Skeletal muscle tissue (tissue), 4 donors: Measurements from ENCODE around the gene DLG2. TPM values are rescaled to one million over a fixed set of nuclear protein-coding genes. Genes with fewer than 3 reads are reported as not detected.
A peak's percentile ranks its signal among the peaks of the same experiment; 100 is the strongest.

Experiments
- H3K27ac ChIP-seq: one replicate; pipeline ENCODE4 v1.7.0; 2013; ENCODE audit warnings: mild to moderate bottlenecking, low read depth, low read length, inconsistent platforms
- H3K27me3 ChIP-seq, 3 donors: one replicate each; pipeline ENCODE4 v1.7.0; 2013; ENCODE audit warnings: low read length in 3 of 3; ENCODE audit not compliant: control insufficient read depth in 3 of 3, insufficient read depth in 3 of 3
- H3K36me3 ChIP-seq, 3 donors: one replicate each; pipeline ENCODE4 v1.7.0; 2013; ENCODE audit warnings: low read length in 3 of 3; ENCODE audit not compliant: control insufficient read depth in 3 of 3, insufficient read depth in 3 of 3
- H3K4me1 ChIP-seq, 3 donors: one replicate each; pipeline ENCODE4 v1.7.0; 2013; ENCODE audit warnings: low read length in 3 of 3, mild to moderate bottlenecking in 3 of 3; ENCODE audit not compliant: control insufficient read depth in 3 of 3, insufficient read depth in 3 of 3
- H3K4me3 ChIP-seq, 3 donors: one replicate each; pipeline ENCODE4 v1.7.0; 2013; ENCODE audit warnings: low read length in 3 of 3
- H3K9ac ChIP-seq, 3 donors: one replicate each; pipeline ENCODE4 v1.7.0; 2013; ENCODE audit warnings: low read length in 3 of 3, mild to moderate bottlenecking in 3 of 3, moderate library complexity in 2 of 3, low read depth in 1 of 3
- H3K9me3 ChIP-seq, 3 donors: one replicate each; pipeline ENCODE4 v1.7.0; 2013; ENCODE audit warnings: low read length in 3 of 3; ENCODE audit not compliant: control insufficient read depth in 3 of 3
- total RNA-seq: library from RNA; depleted of rRNA; stranded (reverse); fragments of >200 nt; gene quantifications from one replicate; pipeline ENCODE4 v1.2.3, GENCODE V29; 2014
- donor health status: Osteomylitis.

DLG2 gene
- total RNA-seq, 1 donor from 2014 or later, result 18.3 TPM

GRCh38 chr11:84455691-84456090 is 1171.5 kb downstream of the DLG2 start:
- H3K9ac ChIP-seq, result no peak overlapping the region
- no peaks in the 10 kb centered on the region for H3K9me3 ChIP-seq
- H3K27me3 ChIP-seq, result no peaks in the 10 kb centered on the region
- no peaks in the 10 kb centered on the region for H3K36me3 ChIP-seq
- no peak overlapping the region for H3K4me3 ChIP-seq
- H3K4me1 ChIP-seq, result no peaks in the 10 kb centered on the region
- H3K27ac ChIP-seq, result no peak overlapping the region

- no peaks in the 10 kb centered on the region for H3K4me1 ChIP-seq
- H3K27ac ChIP-seq, result no peak overlapping the region
- no peak overlapping the region for H3K4me3 ChIP-seq
- H3K9me3 ChIP-seq, result no peaks in the 10 kb centered on the region
- H3K9ac ChIP-seq, result no peak overlapping the region
- H3K27me3 ChIP-seq, result no peaks in the 10 kb centered on the region
- no peaks in the 10 kb centered on the region for H3K36me3 ChIP-seq
Observed at GRCh38 chr11:84452211-84452610, 1174.9 kb downstream of the DLG2 start.

DNA sequence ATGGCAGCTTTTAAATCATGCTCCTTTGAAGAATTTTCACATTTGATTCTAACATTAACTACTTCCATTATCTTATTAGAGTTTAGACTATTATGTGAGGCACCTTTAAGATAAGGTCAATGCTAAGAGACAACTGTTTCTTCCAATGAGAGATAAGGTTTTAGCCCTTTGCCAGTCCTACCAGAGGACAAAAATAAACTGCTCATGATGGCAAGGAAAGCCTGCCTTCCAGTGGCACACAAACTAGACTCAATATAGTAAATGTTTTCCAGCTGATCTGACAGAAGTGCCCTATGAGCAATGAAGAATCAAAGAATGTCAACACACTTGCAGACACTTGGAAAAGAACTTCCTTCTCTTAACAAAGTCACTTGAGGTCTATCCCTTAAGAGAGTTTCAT is 1188.6 kb downstream of the DLG2 start:
- H3K9ac ChIP-seq, result no peak overlapping the region
- no peak overlapping the region for H3K4me3 ChIP-seq
- no peaks in the 10 kb centered on the region for H3K36me3 ChIP-seq
- H3K4me1 ChIP-seq, result peaks cover 0 to 3% (median 2%) of the 10 kb centered on the region in 3 donors
- no peaks in the 10 kb centered on the region for H3K9me3 ChIP-seq
- no peak overlapping the region for H3K27ac ChIP-seq
- no peaks in the 10 kb centered on the region for H3K27me3 ChIP-seq

DNA sequence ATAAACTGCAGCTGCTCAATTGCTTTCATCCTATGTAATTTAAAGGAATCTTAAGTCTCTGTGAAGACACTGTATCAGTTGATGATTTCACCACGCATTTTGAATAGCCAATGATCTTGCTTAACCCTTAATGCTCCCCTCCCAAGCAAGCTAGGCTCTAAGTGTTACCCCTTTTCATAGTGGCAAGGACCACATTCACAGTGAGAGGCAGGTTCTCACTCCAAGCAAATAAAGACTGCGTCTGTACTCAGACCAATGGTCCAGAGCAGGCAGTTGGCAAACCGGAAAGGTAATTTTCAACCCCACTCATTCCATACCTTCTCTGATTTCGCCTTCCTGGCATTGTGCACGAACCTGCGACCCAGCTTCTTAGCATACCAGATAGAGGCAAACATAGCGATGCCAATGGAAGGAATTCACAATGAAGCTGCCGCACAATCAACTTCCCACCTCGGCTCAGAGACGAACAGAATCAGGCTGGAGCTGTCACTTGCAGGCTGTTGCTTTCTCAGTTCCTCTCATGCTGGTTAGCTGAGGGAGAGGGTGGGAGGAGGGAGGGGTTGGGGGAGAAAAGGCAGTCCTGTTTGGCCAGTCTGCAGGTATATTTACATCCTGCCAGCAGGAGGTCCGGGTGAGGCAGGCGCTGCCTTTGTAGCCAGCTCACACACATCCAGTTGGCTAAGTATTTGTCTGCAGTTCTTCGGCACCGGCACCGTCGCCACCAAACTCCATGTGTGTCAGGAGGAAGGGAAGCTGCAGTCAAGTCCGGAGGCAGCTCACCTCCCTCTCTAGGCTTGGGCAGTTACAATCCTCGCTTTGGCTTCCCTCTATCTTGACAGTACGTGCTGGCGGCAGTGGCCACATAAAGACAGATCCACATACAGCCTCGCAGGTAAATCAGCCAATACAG is 1189.8 kb downstream of the DLG2 start:
- H3K27me3 ChIP-seq, result no peaks in the 10 kb centered on the region
- H3K9ac ChIP-seq, result peak overlapping the region in 1 of 3 donors; percentile 9
- H3K4me1 ChIP-seq, result peaks cover 0 to 3% (median 2%) of the 10 kb centered on the region in 3 donors
- no peaks in the 10 kb centered on the region for H3K9me3 ChIP-seq
- no peak overlapping the region for H3K4me3 ChIP-seq
- no peak overlapping the region for H3K27ac ChIP-seq
- no peaks in the 10 kb centered on the region for H3K36me3 ChIP-seq

- Histone ChIP-seq H3K27me3 (no peaks in the 10 kb centered on the region), H3K4me1 (no peaks in the 10 kb centered on the region), H3K9me3 (no peaks in the 10 kb centered on the region), H3K4me3 (no peak overlapping the region), H3K9ac (no peak overlapping the region), H3K36me3 (no peaks in the 10 kb centered on the region), H3K27ac (no peak overlapping the region)
Observed at GRCh38 chr11:84430661-84431060, 1196.5 kb downstream of the DLG2 start.

- H3K9ac ChIP-seq, result no peak overlapping the region
- H3K4me3 ChIP-seq, result no peak overlapping the region
- H3K4me1 ChIP-seq, result no peaks in the 10 kb centered on the region
- no peak overlapping the region for H3K27ac ChIP-seq
- no peaks in the 10 kb centered on the region for H3K36me3 ChIP-seq
- H3K27me3 ChIP-seq, result no peaks in the 10 kb centered on the region
- H3K9me3 ChIP-seq, result no peaks in the 10 kb centered on the region
Observed at GRCh38 chr11:84425673-84426072, 1201.5 kb downstream of the DLG2 start.

DNA sequence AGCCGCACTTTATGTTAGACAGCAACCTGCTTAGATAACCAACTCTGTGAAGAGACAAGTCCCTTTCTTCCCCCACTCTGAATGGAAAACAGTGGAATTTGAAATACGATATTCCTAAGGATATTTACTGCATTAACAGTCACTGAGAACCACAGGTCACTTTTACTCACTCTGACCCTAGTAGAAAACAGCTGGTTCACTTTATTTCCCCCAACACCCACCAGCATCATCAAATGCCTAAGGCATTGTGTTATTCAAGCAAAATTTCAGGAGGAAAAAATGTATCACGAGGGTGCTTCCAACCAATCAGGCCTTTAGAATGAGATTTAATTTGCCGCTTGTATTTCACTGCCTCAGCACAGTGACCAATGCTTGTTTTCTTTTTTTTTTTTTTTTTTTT is 1206.9 kb downstream of the DLG2 start:
- Histone ChIP-seq H3K4me1 (no peaks in the 10 kb centered on the region), H3K4me3 (no peak overlapping the region), H3K27me3 (no peaks in the 10 kb centered on the region), H3K9ac (no peak overlapping the region), H3K27ac (no peak overlapping the region), H3K9me3 (no peaks in the 10 kb centered on the region), H3K36me3 (no peaks in the 10 kb centered on the region)

DNA sequence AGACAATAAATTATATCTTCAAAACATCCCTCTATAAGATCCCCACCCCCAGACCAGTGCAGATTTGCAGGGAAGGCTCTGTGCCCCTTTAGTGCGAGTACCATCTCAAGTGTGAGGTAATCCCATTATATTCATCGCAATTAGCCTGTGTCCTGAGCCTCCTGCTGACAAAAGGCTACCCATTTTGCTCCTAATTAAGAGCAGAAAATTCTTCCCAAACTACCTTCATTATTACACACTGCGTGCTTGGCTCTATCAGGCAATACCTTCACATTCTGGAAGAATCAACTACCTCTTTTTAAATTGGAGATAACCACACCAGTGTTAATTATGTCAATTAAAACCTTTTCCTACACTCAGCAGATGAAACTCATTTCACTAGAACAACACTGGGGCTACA is 1207.5 kb downstream of the DLG2 start:
- Histone ChIP-seq H3K36me3 (no peaks in the 10 kb centered on the region), H3K9me3 (no peaks in the 10 kb centered on the region), H3K27me3 (no peaks in the 10 kb centered on the region), H3K4me1 (no peaks in the 10 kb centered on the region), H3K27ac (no peak overlapping the region), H3K9ac (no peak overlapping the region), H3K4me3 (no peak overlapping the region)

GRCh38 chr11:84414920-84415319 is 1212.2 kb downstream of the DLG2 start:
- Histone ChIP-seq H3K36me3 (no peaks in the 10 kb centered on the region), H3K4me1 (no peaks in the 10 kb centered on the region), H3K9ac (no peak overlapping the region), H3K27me3 (no peaks in the 10 kb centered on the region), H3K27ac (no peak overlapping the region), H3K4me3 (no peak overlapping the region), H3K9me3 (no peaks in the 10 kb centered on the region)

- no peak overlapping the region for H3K9ac ChIP-seq
Observed at GRCh38 chr11:84413549-84413948, 1213.6 kb downstream of the DLG2 start.

More at GRCh38 chr11:84413549-84413948, 1213.6 kb downstream of the DLG2 start:
- H3K4me1 ChIP-seq, result no peaks in the 10 kb centered on the region
- no peak overlapping the region for H3K4me3 ChIP-seq
- no peaks in the 10 kb centered on the region for H3K9me3 ChIP-seq
- H3K36me3 ChIP-seq, result no peaks in the 10 kb centered on the region
- H3K27me3 ChIP-seq, result no peaks in the 10 kb centered on the region
- no peak overlapping the region for H3K27ac ChIP-seq
